Measurements from ENCODE around the gene PKP4. TPM values are rescaled to one million over a fixed set of nuclear protein-coding genes. Genes with fewer than 3 reads are reported as not detected.

Gene PKP4
- total and polyA plus RNA-seq, 3 donors from 2014 or later = 42.5 to 60.5 (median 60.0) TPM

DNA sequence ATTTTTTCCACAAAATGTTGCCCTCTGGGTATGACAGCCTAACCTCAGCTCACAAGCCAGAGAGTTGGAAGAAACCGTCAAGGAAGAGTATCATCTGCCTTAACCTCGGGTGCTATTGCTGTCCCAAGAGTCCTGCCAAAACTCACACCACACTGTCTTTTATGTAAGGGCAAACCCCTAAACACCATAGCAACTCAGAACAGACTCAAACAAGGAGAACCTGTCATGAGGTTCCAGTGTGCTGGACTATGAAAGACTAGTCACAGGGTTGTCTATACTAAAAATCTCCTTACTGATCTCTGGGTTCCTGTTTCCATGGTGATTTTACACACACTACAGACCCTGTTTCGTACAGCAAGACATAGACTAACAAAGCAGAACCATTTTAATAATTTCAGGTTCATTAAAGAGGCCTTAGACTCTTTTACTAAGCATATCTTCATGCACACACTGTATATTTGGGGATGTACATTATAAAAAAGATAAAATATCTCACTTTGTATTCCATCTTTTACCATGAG, 159.8 kb downstream of the PKP4 start:
- intact Hi-C loops (cut with DNase I; ENCODE audit: low total_unique reads) = no loop called here
- no peak for TF ChIP-seq POLR2A (IDR thresholded peaks at IDR 0.05)
- TF ChIP-seq, protein P1, sequence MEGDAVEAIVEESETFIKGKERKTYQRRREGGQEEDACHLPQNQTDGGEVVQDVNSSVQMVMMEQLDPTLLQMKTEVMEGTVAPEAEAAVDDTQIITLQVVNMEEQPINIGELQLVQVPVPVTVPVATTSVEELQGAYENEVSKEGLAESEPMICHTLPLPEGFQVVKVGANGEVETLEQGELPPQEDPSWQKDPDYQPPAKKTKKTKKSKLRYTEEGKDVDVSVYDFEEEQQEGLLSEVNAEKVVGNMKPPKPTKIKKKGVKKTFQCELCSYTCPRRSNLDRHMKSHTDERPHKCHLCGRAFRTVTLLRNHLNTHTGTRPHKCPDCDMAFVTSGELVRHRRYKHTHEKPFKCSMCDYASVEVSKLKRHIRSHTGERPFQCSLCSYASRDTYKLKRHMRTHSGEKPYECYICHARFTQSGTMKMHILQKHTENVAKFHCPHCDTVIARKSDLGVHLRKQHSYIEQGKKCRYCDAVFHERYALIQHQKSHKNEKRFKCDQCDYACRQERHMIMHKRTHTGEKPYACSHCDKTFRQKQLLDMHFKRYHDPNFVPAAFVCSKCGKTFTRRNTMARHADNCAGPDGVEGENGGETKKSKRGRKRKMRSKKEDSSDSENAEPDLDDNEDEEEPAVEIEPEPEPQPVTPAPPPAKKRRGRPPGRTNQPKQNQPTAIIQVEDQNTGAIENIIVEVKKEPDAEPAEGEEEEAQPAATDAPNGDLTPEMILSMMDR (IDR thresholded peaks at IDR 0.05) = no peak
- H3K9me3 ChIP-seq = no peaks in the 10 kb centered on the region
- WGBS, 2 donors = 88 to 92% methylated on average over 3 of the region's 3 CpGs
- no peaks in the 10 kb centered on the region for H3K36me3 ChIP-seq (ENCODE audit: low read depth, missing control alignments)
- no peaks in the 10 kb centered on the region for H3K4me1 ChIP-seq
- H3K27me3 ChIP-seq = no peaks in the 10 kb centered on the region
- no peak for DNase-seq
- H3K4me3 ChIP-seq = no peak overlapping the region
- no peak overlapping the region for H3K27ac ChIP-seq

DNA sequence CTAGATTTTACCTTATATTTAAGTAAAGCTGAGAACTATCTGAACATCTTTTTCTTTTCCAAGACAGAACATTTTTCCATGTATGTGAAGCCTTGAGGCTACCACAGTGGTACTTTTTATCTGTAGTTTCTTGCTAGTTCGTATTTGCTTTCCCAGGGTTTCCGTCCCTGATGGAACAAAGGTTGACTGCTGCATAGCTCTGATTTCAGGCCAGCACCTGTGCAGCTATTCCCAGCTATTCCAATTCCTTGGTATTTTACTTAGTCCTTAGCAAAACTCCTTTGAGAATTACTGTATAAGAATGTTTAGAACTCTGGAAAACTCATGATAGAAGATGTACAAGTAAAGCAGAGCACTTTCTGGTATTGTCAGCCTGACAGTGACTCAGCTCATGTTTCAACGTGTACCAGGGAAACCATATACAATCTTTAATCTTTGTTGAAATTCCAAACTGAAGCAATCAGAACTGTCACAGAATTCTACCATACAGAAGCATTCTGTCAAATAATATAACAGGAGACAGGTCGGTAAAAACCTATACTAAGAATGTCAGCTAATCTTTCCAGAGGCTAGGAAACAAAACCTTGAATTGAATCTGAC, 162.2 kb downstream of the PKP4 start:
- TF ChIP-seq, protein P1 (IDR thresholded peaks at IDR 0.05) = no peak
- no peak for TF ChIP-seq POLR2A (IDR thresholded peaks at IDR 0.05)
- Histone ChIP-seq H3K9me3 (no peaks in the 10 kb centered on the region), H3K27me3 (no peaks in the 10 kb centered on the region), H3K36me3 (ENCODE audit: low read depth, missing control alignments) (no peaks in the 10 kb centered on the region), H3K27ac (no peak overlapping the region), H3K4me1 (no peaks in the 10 kb centered on the region), H3K4me3 (no peak overlapping the region)
- intact Hi-C loops (cut with DNase I; ENCODE audit: low total_unique reads) = no loop called here
- DNase-seq = no peak
- 82 to 92% methylated on average over 4 of the region's 4 CpGs for WGBS, 2 donors

DNA sequence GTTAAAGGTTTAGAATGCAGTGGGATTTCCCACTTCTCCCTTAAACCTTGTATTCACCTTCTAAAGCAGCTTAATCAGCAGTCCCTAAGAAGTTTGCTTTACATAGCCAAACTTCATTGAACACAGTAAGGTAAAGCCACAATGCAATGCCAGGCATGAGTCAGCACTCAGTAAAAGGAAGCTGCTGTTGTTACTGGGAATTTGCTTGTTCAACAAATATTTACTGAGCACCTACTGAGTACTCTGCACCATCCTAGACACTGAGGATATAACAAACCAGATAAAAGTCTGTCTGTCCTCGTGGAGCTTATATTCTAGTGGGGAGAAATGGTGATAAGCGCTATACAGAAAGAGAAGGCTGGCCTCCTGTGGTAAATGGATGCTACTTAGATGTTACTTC, 162.7 kb downstream of the PKP4 start:
- WGBS, 2 donors = 76 to 96% methylated on average over 2 of the region's 2 CpGs
- no peaks in the 10 kb centered on the region for H3K27me3 ChIP-seq
- no peaks in the 10 kb centered on the region for H3K9me3 ChIP-seq
- DNase-seq = no peak
- H3K36me3 ChIP-seq (ENCODE audit: low read depth, missing control alignments) = no peaks in the 10 kb centered on the region
- no peaks in the 10 kb centered on the region for H3K4me1 ChIP-seq
- intact Hi-C loops (cut with DNase I; ENCODE audit: low total_unique reads) = no loop called here
- no peak overlapping the region for H3K4me3 ChIP-seq
- TF ChIP-seq POLR2A (IDR thresholded peaks at IDR 0.05) = no peak
- TF ChIP-seq, protein P1 (IDR thresholded peaks at IDR 0.05) = no peak
- H3K27ac ChIP-seq = no peak overlapping the region

DNA sequence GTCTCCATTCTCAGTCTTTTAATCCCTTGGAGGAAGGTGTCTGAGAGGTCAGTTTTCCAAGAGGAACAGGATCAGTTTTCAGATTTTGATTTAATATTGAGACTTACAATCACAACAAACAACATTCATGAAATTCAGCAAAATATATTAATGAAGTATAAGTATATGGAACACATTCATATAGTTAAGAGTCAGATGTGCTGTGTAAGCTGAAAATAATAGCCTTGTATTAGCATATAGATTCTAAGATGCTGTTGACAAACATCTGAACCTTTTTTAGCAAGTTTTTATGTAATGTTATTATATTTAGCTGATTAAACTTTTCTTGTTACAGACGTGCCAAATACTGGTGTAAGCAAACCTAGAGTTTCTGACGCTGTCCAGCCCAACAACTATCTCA, 163.9 kb downstream of the PKP4 start:
- Histone ChIP-seq H3K9me3 (no peaks in the 10 kb centered on the region), H3K27me3 (no peaks in the 10 kb centered on the region), H3K36me3 (ENCODE audit: low read depth, missing control alignments) (no peaks in the 10 kb centered on the region), H3K4me1 (no peaks in the 10 kb centered on the region), H3K4me3 (no peak overlapping the region), H3K27ac (no peak overlapping the region)
- intact Hi-C loops (cut with DNase I; ENCODE audit: low total_unique reads) = no loop called here
- no peak for TF ChIP-seq POLR2A (IDR thresholded peaks at IDR 0.05)
- TF ChIP-seq, protein P1 (IDR thresholded peaks at IDR 0.05) = no peak
- WGBS, 2 donors = 68 to 71% methylated on average over 2 of the region's 2 CpGs
- no peak for DNase-seq

DNA sequence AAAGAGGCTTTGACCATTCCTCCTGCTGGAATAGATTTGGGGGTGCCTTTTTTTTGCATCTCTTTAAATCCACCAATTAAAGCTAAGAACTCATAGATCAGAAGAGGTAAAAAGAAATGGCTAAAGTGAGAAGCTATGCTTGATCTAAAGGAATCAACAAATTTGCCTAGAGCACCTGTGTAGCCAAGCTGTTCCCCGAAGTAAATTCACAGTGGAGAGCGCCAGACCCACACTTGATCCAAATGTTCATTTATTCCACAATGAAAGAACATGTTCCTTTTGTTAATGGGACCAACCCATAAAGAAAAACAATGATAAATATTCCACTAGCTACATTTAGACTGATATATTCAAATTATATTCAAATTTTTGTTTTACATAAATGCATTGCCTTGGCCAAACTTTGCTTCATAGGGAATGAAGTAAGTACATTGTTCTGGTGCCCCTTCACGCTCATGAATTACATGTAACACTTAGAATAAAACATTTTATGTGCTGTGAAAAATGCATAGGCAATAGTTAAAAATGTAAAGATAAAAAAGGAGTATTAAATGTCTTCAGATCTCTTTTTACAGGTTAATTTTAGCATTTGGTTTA, 167.4 kb downstream of the PKP4 start:
- no peak for DNase-seq
- no peaks in the 10 kb centered on the region for H3K4me1 ChIP-seq
- H3K27ac ChIP-seq = no peak overlapping the region
- intact Hi-C loops (cut with DNase I; ENCODE audit: low total_unique reads) = no loop called here
- no peaks in the 10 kb centered on the region for H3K36me3 ChIP-seq (ENCODE audit: low read depth, missing control alignments)
- H3K4me3 ChIP-seq = no peak overlapping the region
- H3K27me3 ChIP-seq = no peaks in the 10 kb centered on the region
- 89 to 91% methylated on average over 3 of the region's 3 CpGs for WGBS, 2 donors
- H3K9me3 ChIP-seq = no peaks in the 10 kb centered on the region
- no peak for TF ChIP-seq POLR2A (IDR thresholded peaks at IDR 0.05)
